Measurements from ENCODE around the gene CDC42BPB. TPM values are rescaled to one million over a fixed set of nuclear protein-coding genes. Genes with fewer than 3 reads are reported as not detected.
A peak's percentile ranks its signal among the peaks of the same experiment; 100 is the strongest.
"Not testable (repeated sequence)": the region's sequence is repeated elsewhere in the genome, so short reads cannot be mapped to it uniquely, and the experiment has no call there.

Gene CDC42BPB
- total RNA-seq, 1 experiment from 2014 or later: 103 TPM

DNA sequence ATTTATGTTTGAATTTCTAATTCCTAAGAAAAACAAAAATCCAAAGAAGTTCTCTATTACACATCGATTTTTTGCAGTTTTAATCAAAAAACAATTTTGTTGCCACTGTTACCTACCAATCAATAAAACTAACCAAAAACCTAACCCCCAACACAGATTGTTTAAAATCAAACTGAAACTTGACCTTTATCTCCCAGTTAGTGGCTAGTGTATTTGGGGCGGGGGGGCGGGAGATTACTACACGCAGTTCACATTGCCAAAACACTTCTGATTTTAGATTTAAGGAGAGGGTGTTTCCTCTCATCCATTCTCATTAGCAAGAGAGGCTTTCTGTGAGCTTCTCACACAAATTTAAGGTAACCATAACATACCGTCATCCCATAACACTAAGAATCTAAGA is 6.4 kb downstream of the CDC42BPB start:
- no peaks in the 10 kb centered on the region for H4K20me1 ChIP-seq (ENCODE audit: control insufficient read depth, insufficient read depth, insufficient read length)
- H3K23ac ChIP-seq (ENCODE audit: insufficient read length, low read depth, low read length): no peak overlapping the region

GRCh38 chr14:103047453-103047852 is 9.9 kb downstream of the CDC42BPB start:
- not testable (repeated sequence) for H3K27me3 Mint-ChIP-seq (ENCODE audit: low read depth); DNase-seq; H3K56ac ChIP-seq (ENCODE audit: insufficient read length, low read depth, low read length); H3K18ac ChIP-seq (ENCODE audit: insufficient read length, low read depth, low read length); H3K4me2 ChIP-seq (ENCODE audit: insufficient read depth, insufficient read length, low read length); H2AFZ ChIP-seq (ENCODE audit: low read length); H2BK12ac ChIP-seq (ENCODE audit: insufficient read length, low read depth, low read length); H3K4ac ChIP-seq (ENCODE audit: low read depth, low read length); H4K5ac ChIP-seq (ENCODE audit: insufficient read length, low read depth, low read length); H4K91ac ChIP-seq (ENCODE audit: insufficient read length, low read depth, low read length); H2BK15ac ChIP-seq (ENCODE audit: low read depth, low read length); H3T11ph ChIP-seq (ENCODE audit: low read length); H3K23me2 ChIP-seq (ENCODE audit: insufficient read length, low read depth, low read length, poor library complexity, severe bottlenecking); H3K27me3 ChIP-seq (ENCODE audit: insufficient read depth, low read length); H4K20me1 ChIP-seq (ENCODE audit: control insufficient read depth, insufficient read depth, insufficient read length); H3K4me3 Mint-ChIP-seq; H3K9me3 ChIP-seq (ENCODE audit: control insufficient read depth, low read depth, low read length); H2BK20ac ChIP-seq (ENCODE audit: low read depth, low read length, poor library complexity, severe bottlenecking); H2BK120ac ChIP-seq (ENCODE audit: low read depth, low read length, poor library complexity, severe bottlenecking); H3K14ac ChIP-seq (ENCODE audit: insufficient read depth, low read length); H3K27ac ChIP-seq (ENCODE audit: insufficient read length, low read depth, low read length); H3K9me3 Mint-ChIP-seq; H2AK5ac ChIP-seq (ENCODE audit: insufficient read length, low read length); H3K4me1 ChIP-seq (ENCODE audit: insufficient read depth, low read length); H3K9ac ChIP-seq (ENCODE audit: extremely low read depth, insufficient read length, low read length); H3K23ac ChIP-seq (ENCODE audit: insufficient read length, low read depth, low read length); H4K8ac ChIP-seq (replicated peaks; ENCODE audit: insufficient read length, low read depth, low read length); H2BK5ac ChIP-seq (ENCODE audit: insufficient read length, low read length)
- Mint-ChIP-seq H3K36me3 (ENCODE audit: insufficient read depth in 1 of 3, low read depth in 3 of 3) (peaks cover 1 to 17% (median 9%) of the 10 kb centered on the region in 3 experiments; a peak in 5 of 7 replicates), H3K4me1 (peaks cover 13 to 17% of the 10 kb centered on the region in 2 experiments), H3K27ac (peak overlapping the region in 1 of 3 experiments; percentile 12; a peak in 1 of 7 replicates)
- H3K79me1 ChIP-seq (ENCODE audit: insufficient read depth, low read depth, low read length, poor library complexity, severe bottlenecking): peaks cover 14% of the 10 kb centered on the region
- peaks cover 22% of the 10 kb centered on the region; the same call in 1 of the 2 replicates for H3K79me2 ChIP-seq (ENCODE audit: insufficient read depth, low read length)
- WGBS (ENCODE audit: extremely low coverage, insufficient read length, low lambda C conversion rate): no CpG with 5 or more reads among the region's 8 CpGs

More for the DNA sequence above, 6.4 kb downstream of the CDC42BPB start:
- no peak for DNase-seq
- WGBS (ENCODE audit: extremely low coverage, insufficient read length, low lambda C conversion rate): no CpG with 5 or more reads among the region's 5 CpGs
- Histone ChIP-seq H3T11ph (ENCODE audit: low read length) (no peak overlapping the region), H2BK20ac (ENCODE audit: low read depth, low read length, poor library complexity, severe bottlenecking) (no peak overlapping the region), H3K79me2 (ENCODE audit: insufficient read depth, low read length) (peaks cover 31% of the 10 kb centered on the region; the same call in 1 of the 2 replicates), H3K4me1 (ENCODE audit: insufficient read depth, low read length) (no peaks in the 10 kb centered on the region; the same call in 1 of the 2 replicates), H3K4me2 (ENCODE audit: insufficient read depth, insufficient read length, low read length) (no peak overlapping the region), H3K56ac (ENCODE audit: insufficient read length, low read depth, low read length) (no peak overlapping the region), H2AK5ac (ENCODE audit: insufficient read length, low read length) (no peak overlapping the region), H2BK5ac (ENCODE audit: insufficient read length, low read length) (no peak overlapping the region), H2BK15ac (ENCODE audit: low read depth, low read length) (no peak overlapping the region), H3K23me2 (ENCODE audit: insufficient read length, low read depth, low read length, poor library complexity, severe bottlenecking) (no peaks in the 10 kb centered on the region), H3K27me3 (ENCODE audit: insufficient read depth, low read length) (no peaks in the 10 kb centered on the region), H3K18ac (ENCODE audit: insufficient read length, low read depth, low read length) (no peak overlapping the region), H2BK12ac (ENCODE audit: insufficient read length, low read depth, low read length) (no peak overlapping the region), H3K4ac (ENCODE audit: low read depth, low read length) (no peak overlapping the region), H4K8ac (replicated peaks; ENCODE audit: insufficient read length, low read depth, low read length) (no peak overlapping the region), H3K9me3 (ENCODE audit: control insufficient read depth, low read depth, low read length) (no peaks in the 10 kb centered on the region), H3K9ac (ENCODE audit: extremely low read depth, insufficient read length, low read length) (no peak overlapping the region), H4K91ac (ENCODE audit: insufficient read length, low read depth, low read length) (no peak overlapping the region), H3K14ac (ENCODE audit: insufficient read depth, low read length) (no peak overlapping the region), H3K79me1 (ENCODE audit: insufficient read depth, low read depth, low read length, poor library complexity, severe bottlenecking) (peaks cover 14% of the 10 kb centered on the region), H2AFZ (ENCODE audit: low read length) (no peak overlapping the region), H2BK120ac (ENCODE audit: low read depth, low read length, poor library complexity, severe bottlenecking) (no peak overlapping the region), H4K5ac (ENCODE audit: insufficient read length, low read depth, low read length) (no peak overlapping the region), H3K27ac (ENCODE audit: insufficient read length, low read depth, low read length) (no peak overlapping the region)
- TF ChIP-seq, protein P1, sequence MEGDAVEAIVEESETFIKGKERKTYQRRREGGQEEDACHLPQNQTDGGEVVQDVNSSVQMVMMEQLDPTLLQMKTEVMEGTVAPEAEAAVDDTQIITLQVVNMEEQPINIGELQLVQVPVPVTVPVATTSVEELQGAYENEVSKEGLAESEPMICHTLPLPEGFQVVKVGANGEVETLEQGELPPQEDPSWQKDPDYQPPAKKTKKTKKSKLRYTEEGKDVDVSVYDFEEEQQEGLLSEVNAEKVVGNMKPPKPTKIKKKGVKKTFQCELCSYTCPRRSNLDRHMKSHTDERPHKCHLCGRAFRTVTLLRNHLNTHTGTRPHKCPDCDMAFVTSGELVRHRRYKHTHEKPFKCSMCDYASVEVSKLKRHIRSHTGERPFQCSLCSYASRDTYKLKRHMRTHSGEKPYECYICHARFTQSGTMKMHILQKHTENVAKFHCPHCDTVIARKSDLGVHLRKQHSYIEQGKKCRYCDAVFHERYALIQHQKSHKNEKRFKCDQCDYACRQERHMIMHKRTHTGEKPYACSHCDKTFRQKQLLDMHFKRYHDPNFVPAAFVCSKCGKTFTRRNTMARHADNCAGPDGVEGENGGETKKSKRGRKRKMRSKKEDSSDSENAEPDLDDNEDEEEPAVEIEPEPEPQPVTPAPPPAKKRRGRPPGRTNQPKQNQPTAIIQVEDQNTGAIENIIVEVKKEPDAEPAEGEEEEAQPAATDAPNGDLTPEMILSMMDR (conservative IDR thresholded peaks at IDR 0.05): no peak
- peaks cover 14 to 23% of the 10 kb centered on the region in 2 experiments for H3K4me1 Mint-ChIP-seq
- no peak overlapping the region for H3K4me3 Mint-ChIP-seq
- H3K36me3 Mint-ChIP-seq (ENCODE audit: insufficient read depth in 1 of 3, low read depth in 3 of 3): peaks cover 0 to 13% (median 0%) of the 10 kb centered on the region in 3 experiments; a peak in 5 of 7 replicates
- H3K27me3 Mint-ChIP-seq (ENCODE audit: low read depth): no peaks in the 10 kb centered on the region
- no peaks in the 10 kb centered on the region for H3K9me3 Mint-ChIP-seq
- H3K27ac Mint-ChIP-seq: no peak overlapping the region

Data from H9 (cell line).